GM23338 (cell line): Measurements from ENCODE around the gene HNRNPC.

Source experiments
- EZH2 ChIP-seq: fragments of 200-600 bp; sonication (generic); IDR thresholded peaks from one replicate; pipeline ENCODE4 v1.8.0; 2017; ENCODE audit warnings: antibody characterized with exemption, mild to moderate bottlenecking, low read depth; ENCODE audit not compliant: unreplicated experiment
- TF ChIP-seq, protein P1 (sequence below), 2 experiments: fragments of 200-600 bp in 1 of 2; sonication (generic) in 1 of 2; conservative IDR thresholded peaks; 2 replicates each; pipeline versions ENCODE4 v1.5.1 to v1.6.1; 2016 to 2017; ENCODE audit warnings: antibody characterized with exemption in 2 of 2, low read depth in 2 of 2, mild to moderate bottlenecking in 2 of 2, moderate library complexity in 1 of 2
- TF ChIP-seq, protein P2 (sequence below): IDR thresholded peaks from one replicate; pipeline ENCODE4 v1.6.1; 2018; ENCODE audit warnings: antibody characterized with exemption; ENCODE audit not compliant: unreplicated experiment

DNA sequence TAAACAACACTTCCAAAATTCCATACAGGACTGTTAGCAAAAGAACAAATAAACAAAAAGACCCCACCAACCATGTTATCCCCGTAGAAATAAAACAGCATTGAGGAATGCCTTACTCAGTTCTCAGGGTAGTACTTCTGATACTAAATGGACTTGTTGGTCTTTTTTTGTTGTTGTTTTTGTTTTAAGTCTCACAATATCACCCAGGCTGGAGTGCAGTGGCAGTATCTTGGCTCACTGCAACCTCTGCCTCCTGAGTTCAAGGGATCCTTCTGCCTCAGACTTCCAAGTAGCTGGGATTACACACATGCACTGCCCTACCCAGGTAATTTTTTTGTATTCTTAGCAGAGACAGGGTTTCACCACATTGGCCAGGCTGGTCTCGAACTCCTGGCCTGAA lies 17.1 kb downstream of the HNRNPC start:
- TF ChIP-seq, protein P1, sequence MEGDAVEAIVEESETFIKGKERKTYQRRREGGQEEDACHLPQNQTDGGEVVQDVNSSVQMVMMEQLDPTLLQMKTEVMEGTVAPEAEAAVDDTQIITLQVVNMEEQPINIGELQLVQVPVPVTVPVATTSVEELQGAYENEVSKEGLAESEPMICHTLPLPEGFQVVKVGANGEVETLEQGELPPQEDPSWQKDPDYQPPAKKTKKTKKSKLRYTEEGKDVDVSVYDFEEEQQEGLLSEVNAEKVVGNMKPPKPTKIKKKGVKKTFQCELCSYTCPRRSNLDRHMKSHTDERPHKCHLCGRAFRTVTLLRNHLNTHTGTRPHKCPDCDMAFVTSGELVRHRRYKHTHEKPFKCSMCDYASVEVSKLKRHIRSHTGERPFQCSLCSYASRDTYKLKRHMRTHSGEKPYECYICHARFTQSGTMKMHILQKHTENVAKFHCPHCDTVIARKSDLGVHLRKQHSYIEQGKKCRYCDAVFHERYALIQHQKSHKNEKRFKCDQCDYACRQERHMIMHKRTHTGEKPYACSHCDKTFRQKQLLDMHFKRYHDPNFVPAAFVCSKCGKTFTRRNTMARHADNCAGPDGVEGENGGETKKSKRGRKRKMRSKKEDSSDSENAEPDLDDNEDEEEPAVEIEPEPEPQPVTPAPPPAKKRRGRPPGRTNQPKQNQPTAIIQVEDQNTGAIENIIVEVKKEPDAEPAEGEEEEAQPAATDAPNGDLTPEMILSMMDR (conservative IDR thresholded peaks at IDR 0.05; ENCODE audit: low read depth in 2 of 2): no peak
- TF ChIP-seq EZH2: no peak
- TF ChIP-seq, protein P2, sequence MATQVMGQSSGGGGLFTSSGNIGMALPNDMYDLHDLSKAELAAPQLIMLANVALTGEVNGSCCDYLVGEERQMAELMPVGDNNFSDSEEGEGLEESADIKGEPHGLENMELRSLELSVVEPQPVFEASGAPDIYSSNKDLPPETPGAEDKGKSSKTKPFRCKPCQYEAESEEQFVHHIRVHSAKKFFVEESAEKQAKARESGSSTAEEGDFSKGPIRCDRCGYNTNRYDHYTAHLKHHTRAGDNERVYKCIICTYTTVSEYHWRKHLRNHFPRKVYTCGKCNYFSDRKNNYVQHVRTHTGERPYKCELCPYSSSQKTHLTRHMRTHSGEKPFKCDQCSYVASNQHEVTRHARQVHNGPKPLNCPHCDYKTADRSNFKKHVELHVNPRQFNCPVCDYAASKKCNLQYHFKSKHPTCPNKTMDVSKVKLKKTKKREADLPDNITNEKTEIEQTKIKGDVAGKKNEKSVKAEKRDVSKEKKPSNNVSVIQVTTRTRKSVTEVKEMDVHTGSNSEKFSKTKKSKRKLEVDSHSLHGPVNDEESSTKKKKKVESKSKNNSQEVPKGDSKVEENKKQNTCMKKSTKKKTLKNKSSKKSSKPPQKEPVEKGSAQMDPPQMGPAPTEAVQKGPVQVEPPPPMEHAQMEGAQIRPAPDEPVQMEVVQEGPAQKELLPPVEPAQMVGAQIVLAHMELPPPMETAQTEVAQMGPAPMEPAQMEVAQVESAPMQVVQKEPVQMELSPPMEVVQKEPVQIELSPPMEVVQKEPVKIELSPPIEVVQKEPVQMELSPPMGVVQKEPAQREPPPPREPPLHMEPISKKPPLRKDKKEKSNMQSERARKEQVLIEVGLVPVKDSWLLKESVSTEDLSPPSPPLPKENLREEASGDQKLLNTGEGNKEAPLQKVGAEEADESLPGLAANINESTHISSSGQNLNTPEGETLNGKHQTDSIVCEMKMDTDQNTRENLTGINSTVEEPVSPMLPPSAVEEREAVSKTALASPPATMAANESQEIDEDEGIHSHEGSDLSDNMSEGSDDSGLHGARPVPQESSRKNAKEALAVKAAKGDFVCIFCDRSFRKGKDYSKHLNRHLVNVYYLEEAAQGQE: no peak
